GM19025 (cell line): ENCODE measurements around the gene CAVIN1.
"Not testable (repeated sequence)": the region's sequence is repeated elsewhere in the genome, so short reads cannot be mapped to it uniquely, and the experiment has no call there.

ENCODE experiments used
- ATAC-seq: cut with Tn5 transposase; IDR thresholded peaks from one replicate; pipeline ENCODE4 v1.9.1; 2021; ENCODE audit warnings: mild to moderate bottlenecking, low read depth, moderate library complexity; ENCODE audit not compliant: unreplicated experiment

The CAVIN1 gene

DNA sequence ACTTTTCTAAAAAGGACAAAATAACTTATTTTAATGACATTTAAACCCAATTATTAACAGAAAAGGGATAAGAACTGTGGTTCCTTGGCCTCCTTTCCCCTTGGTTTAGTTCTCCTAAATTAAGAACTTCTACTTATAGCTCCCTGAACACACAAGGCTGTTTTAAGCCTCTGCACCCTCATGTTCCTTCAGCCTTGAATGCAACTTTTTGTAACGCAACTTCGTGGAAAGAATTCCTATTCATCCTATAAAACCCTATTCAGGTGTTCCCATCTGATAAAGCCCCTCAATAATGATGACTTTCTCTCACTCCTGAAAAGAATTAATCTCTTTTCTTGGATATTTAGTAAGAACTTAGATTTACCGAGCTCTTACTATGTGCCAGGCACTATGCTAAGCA lies 41.2 kb downstream of the CAVIN1 start:
- ATAC-seq = no peak

- no peak for ATAC-seq
These were observed 42.1 kb downstream of the CAVIN1 start for GRCh38 chr17:42380935-42381334.

DNA sequence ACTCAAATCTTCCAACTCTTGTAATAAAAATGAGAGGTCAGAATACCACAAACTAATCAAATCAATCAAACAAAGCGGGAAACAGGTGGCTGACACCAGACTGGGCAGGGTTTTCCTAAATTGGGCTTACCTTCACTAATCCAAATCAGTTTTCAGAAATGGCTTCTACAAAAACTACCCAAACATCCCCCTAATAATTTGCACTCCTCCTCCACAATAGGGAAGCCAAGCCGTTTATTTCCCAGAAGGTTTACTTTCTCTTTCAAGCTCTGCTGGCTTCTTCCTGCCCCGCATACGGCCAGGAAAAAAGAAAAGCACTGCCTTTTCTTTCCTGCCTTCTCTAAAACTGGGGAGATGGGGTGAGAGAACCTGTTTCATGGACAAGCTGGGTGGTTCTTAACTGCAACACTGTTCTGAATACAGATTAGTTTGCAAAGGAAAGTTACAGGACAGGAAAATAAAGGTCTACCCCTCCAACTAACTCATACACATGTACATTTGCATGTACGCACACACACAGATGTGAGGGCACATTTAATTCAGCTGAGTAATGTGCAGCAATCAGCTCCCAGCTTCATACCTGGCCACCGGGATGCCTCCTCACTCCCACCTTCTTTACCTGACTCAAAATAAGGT lies 44.0 kb downstream of the CAVIN1 start:
- ATAC-seq = no peak

GRCh38 chr17:42378359-42378958 lies 44.6 kb downstream of the CAVIN1 start:
- no peak for ATAC-seq

GRCh38 chr17:42373896-42374295 lies 49.2 kb downstream of the CAVIN1 start:
- no peak for ATAC-seq

DNA sequence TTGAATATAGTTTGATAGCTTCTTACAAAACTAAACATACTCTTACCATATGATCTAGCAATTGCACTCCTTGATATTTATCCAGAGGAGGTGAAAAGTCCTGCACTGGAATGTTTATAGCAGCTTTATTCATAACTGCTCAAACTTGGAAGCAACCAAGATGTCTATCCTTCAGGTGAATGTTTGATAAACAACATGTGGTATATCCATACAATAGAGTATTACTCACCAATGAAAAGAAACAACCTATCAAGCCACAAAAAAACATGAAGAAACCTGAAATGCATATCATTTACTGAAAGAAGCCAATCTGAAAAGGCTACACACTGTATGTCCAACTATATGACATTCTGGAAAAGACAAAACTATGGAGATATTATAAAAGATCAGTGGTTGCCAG lies 50.9 kb downstream of the CAVIN1 start:
- ATAC-seq = no peak

GRCh38 chr17:42368797-42369561 lies 54.1 kb downstream of the CAVIN1 start:
- not testable (repeated sequence) for ATAC-seq

GRCh38 chr17:42368310-42368709 lies 54.7 kb downstream of the CAVIN1 start:
- ATAC-seq = not testable (repeated sequence)

GRCh38 chr17:42366176-42367023 lies 56.7 kb downstream of the CAVIN1 start:
- ATAC-seq = not testable (repeated sequence)

DNA sequence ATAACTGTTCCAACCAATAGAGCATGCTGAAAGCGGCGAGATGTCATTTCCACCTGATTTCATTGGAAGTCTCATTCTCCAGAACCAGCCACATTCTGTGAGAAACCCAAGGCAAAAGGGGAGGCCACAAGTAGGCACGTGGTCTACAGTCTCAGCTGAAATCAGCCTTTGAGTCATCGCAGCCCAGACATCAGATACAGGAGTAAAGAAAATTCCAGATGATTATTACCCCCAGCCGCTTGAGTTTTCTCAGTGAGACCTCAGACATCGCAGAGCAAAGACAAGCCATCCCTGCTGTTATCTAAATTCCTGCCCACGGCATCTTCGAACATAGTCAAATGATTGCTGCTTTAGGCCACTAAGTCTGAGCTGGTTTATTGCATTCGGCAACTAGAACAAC lies 57.9 kb downstream of the CAVIN1 start:
- no peak for ATAC-seq

- ATAC-seq = no peak
These were observed 59.1 kb downstream of the CAVIN1 start for GRCh38 chr17:42363767-42364585.

DNA sequence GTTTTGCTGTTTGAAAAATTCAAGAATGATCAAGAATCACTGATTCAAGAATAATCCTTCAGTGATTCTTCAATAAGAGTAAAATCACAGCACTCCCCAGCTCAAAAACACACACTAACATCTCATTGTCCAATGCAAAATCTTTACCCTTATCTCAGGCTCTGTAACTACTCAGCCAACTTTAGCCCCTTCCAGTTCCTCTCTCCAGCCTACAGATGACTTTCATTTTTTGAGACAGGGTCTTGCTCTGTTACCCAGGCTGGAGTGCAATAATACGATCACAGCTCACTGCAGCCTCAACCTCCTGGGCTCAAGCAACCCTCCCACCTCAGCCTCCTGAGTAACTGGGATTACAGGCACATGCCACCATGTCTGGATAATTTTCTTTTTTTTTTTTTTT lies 59.8 kb downstream of the CAVIN1 start:
- no peak for ATAC-seq

DNA sequence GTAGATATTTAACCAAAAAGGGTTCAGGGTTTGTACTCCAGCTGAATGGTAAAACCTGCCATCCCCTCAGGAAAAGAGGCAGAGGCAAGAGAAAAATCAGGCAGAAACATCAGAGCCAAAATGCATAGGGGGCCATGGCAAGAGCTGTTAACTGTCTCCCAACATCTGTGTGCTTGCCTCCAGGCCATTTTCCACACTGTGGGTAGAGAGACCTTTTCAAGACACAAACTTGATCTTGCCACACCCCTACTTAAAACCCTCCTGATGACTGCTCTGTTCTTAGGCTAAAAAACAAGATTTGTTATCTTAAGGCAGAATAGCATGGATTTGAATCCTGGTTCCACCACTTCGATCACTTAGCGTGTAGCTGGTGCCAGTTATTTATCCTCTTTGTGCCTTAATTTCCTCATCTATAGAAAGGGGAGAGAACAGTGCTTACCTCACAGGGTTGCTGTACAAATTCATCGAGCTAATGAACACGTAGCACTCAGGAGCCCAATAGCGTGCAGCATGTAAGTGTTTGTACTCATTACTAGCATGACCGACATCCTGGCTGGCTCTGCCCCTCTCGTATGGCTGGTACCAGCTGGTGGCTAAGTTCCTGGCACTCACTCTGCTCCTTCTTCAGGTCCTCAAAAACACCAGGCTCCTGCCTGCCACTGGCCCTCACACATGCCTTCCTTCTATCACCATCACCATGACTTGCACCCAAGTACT lies 60.7 kb downstream of the CAVIN1 start:
- ATAC-seq = no peak

DNA sequence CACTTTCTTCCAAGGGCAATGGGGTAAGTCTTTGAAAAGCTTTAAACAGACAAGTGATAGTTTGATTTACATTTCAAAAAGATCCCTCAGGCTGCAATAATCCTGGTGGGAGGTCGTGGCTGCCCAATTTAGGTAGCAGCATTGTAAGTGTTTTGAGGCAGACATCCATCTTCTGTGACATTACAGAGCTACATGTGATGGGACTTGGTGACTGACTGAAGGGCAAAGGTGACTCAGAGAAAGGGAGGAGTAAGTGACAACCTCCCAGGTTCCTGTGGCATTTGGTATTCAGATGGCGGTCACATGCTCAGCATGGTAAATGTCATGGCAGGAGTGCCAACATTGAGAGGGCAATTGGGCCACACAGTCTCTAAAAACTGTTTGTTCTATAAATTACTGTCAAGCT lies 61.3 kb downstream of the CAVIN1 start:
- no peak for ATAC-seq

- not testable (repeated sequence) for ATAC-seq
These were observed 62.7 kb downstream of the CAVIN1 start for GRCh38 chr17:42360388-42360787.

GRCh38 chr17:42359133-42359532 lies 63.9 kb downstream of the CAVIN1 start:
- ATAC-seq = no peak

- no peak for ATAC-seq
These were observed 64.6 kb downstream of the CAVIN1 start for GRCh38 chr17:42358434-42358833.

- no peak for ATAC-seq
These were observed 67.9 kb downstream of the CAVIN1 start for GRCh38 chr17:42354956-42355843.
